ENCODE results near the gene SMIM44.

SMIM44 gene

GRCh38 chr19:3433313-3433712 is 49.9 kb downstream of the SMIM44 start:
- DNase-seq: no peak

Data from SHP77 treated with DMSO at 0.1 percent for 48 hours (cell line).